Sigmoid colon (tissue), 7 donors: ENCODE results near the gene KDM5C. TPM values are rescaled to one million over a fixed set of nuclear protein-coding genes. Genes with fewer than 3 reads are reported as not detected.

Source experiments
- DNase-seq: peaks from one replicate; pipeline ENCODE4 v3.0.0-alpha.2; 2019
- H3K27ac ChIP-seq, 4 donors: fragments of 200-600 bp; sonication (generic); one replicate each; pipeline ENCODE4 v1.5.1; 2016 to 2019; ENCODE audit warnings: mild to moderate bottlenecking in 1 of 4
- H3K27me3 ChIP-seq, 3 donors: fragments of 200-600 bp; sonication (generic); one replicate each; pipeline ENCODE4 v1.5.1; 2019; ENCODE audit warnings: mild to moderate bottlenecking in 1 of 3
- H3K36me3 ChIP-seq, 4 donors: fragments of 200-600 bp; sonication (generic); one replicate each; pipeline ENCODE4 v1.5.1; 2016 to 2019
- H3K4me1 ChIP-seq, 4 donors: fragments of 200-600 bp; sonication (generic); one replicate each; pipeline ENCODE4 v1.5.1; 2017 to 2019
- H3K4me3 ChIP-seq, 4 donors: fragments of 200-600 bp; sonication (generic); one replicate each; pipeline ENCODE4 v1.5.1; 2017 to 2019; ENCODE audit warnings: mild to moderate bottlenecking in 2 of 4, moderate library complexity in 1 of 4
- H3K9me3 ChIP-seq, 4 donors: fragments of 200-600 bp in 3 of 4; sonication (generic) in 3 of 4; one replicate each; pipeline versions ENCODE4 v1.5.1 to v1.6.1; 2013 to 2019
- EP300 ChIP-seq, 4 donors: sonication (generic); formaldehyde crosslinking; IDR thresholded peaks; one replicate each; pipeline ENCODE4 v1.6.1; 2017; ENCODE audit warnings: antibody characterized with exemption in 4 of 4
- POLR2A ChIP-seq, 2 donors: fragments of 450-650 bp; IDR thresholded peaks; one replicate each; pipeline ENCODE4 v1.6.1; 2016; ENCODE audit warnings: antibody characterized with exemption in 2 of 2, mild to moderate bottlenecking in 2 of 2, moderate library complexity in 2 of 2
- POLR2AphosphoS5 ChIP-seq, 4 donors: sonication (generic); formaldehyde crosslinking; IDR thresholded peaks; one replicate each; pipeline ENCODE4 v1.6.1; 2017; ENCODE audit warnings: antibody characterized with exemption in 4 of 4
- WGBS, 2 donors: extraction: QIAGEN DNeasy Blood & Tissue Kit; methylation state at CpG; one replicate each; pipeline ENCODE4 v1.1.7; 2013; 5-methylcytosine and 5-hydroxymethylcytosine counted together
- intact Hi-C: fragments of 100-400 bp; cut with DNase I; formaldehyde crosslinking; loops from one replicate; pipeline ENCODE4 v1.15.1; 2023
- polyA plus RNA-seq, 3 donors: library from polyadenylated mRNA; stranded (reverse); fragments of 200-250 nt; gene quantifications; one replicate each; pipeline ENCODE4 v1.2.3, GENCODE V29; 2013
- total RNA-seq, 4 donors: library from RNA; depleted of rRNA; stranded (reverse); fragments of >200 nt; gene quantifications; one replicate each; pipeline ENCODE4 v1.1.0, GENCODE V29; 2016
- TF ChIP-seq, protein P1 (sequence below), 4 experiments: fragments of 450-650 bp in 3 of 4; fragments of 200-600 bp in 1 of 4; IDR thresholded peaks; one replicate each; pipeline ENCODE4 v1.5.1; 2016 to 2019; ENCODE audit warnings: antibody characterized with exemption in 4 of 4, mild to moderate bottlenecking in 3 of 4, moderate library complexity in 2 of 4
- donor health status: healthy with polysubstance abuse.
- donor health status: Bipolar disorder and iron deficiency.
- donor health status: healthy.

KDM5C gene
- total and polyA plus RNA-seq, 7 donors, result 15.6 to 73.4 (median 42.1) TPM

DNA sequence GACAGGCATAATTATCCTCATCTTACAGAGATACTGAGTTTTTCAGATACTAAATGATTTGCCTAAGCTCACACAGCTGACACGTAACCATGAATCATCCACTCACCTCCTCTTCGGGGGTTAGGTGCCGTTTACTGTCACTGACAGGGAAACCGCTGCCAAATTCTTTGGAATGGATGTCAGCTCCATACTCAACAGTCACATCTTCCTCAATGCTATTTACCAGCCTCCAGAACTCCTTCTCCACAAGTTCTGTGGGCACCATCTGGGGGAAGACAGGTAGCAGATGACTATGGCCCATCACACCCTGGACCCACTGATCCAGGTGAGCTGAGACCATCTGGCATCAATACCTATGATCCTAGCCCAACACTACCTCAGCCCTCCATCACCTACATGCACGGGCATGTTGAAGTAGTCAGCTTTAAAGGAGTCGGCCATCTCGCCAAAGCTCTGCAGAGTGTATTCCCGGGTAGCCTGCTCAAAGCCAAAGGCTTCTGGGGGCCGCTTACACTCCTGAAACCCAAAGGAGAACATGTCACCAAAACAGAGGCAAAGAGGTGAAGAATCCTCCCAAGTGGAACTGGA, 13.5 kb downstream of the KDM5C start:
- no peaks in the 10 kb centered on the region for H3K4me1 ChIP-seq
- WGBS, 2 donors, result 93% methylated on average over 9 of the region's 9 CpGs
- no peaks in the 10 kb centered on the region for H3K9me3 ChIP-seq
- H3K36me3 ChIP-seq, result peaks cover 39 to 77% (median 68%) of the 10 kb centered on the region in 4 donors
- no peak for TF ChIP-seq EP300 (IDR thresholded peaks at IDR 0.05)
- TF ChIP-seq, protein P1, sequence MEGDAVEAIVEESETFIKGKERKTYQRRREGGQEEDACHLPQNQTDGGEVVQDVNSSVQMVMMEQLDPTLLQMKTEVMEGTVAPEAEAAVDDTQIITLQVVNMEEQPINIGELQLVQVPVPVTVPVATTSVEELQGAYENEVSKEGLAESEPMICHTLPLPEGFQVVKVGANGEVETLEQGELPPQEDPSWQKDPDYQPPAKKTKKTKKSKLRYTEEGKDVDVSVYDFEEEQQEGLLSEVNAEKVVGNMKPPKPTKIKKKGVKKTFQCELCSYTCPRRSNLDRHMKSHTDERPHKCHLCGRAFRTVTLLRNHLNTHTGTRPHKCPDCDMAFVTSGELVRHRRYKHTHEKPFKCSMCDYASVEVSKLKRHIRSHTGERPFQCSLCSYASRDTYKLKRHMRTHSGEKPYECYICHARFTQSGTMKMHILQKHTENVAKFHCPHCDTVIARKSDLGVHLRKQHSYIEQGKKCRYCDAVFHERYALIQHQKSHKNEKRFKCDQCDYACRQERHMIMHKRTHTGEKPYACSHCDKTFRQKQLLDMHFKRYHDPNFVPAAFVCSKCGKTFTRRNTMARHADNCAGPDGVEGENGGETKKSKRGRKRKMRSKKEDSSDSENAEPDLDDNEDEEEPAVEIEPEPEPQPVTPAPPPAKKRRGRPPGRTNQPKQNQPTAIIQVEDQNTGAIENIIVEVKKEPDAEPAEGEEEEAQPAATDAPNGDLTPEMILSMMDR (IDR thresholded peaks at IDR 0.05), result no peak
- TF ChIP-seq POLR2AphosphoS5 (IDR thresholded peaks at IDR 0.05), result no peak
- no peak for TF ChIP-seq POLR2A (IDR thresholded peaks at IDR 0.05)
- DNase-seq, result no peak
- no peak overlapping the region for H3K27ac ChIP-seq
- intact Hi-C loops, result no loop called here
- H3K4me3 ChIP-seq, result no peak overlapping the region
- H3K27me3 ChIP-seq, result no peaks in the 10 kb centered on the region

DNA sequence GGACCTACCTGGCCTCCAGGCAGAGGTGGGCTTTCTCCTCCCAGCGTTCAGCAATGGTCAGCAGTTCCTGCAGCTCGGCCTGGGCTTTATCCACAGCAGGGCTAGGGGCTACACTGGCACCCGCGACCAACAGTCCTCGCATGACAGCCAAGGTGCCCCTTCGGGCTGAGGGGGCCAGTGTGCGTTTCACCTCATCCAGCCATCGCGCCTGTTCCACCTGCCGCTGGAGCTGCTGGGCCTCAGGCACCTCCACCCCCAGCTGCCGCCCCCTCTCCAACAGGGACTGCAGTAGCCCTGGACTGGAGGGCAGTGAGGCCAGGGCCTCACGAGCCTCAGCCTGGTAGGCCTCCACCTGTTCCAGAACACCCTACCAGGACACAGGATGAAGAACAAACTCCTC, 28.3 kb downstream of the KDM5C start:
- 96% methylated on average over 12 of the region's 12 CpGs for WGBS, 2 donors
- H3K4me1 ChIP-seq, result no peaks in the 10 kb centered on the region
- intact Hi-C loops, result no loop called here
- no peaks in the 10 kb centered on the region for H3K27me3 ChIP-seq
- TF ChIP-seq, protein P1 (IDR thresholded peaks at IDR 0.05), result no peak
- TF ChIP-seq POLR2A (IDR thresholded peaks at IDR 0.05), result no peak
- TF ChIP-seq POLR2AphosphoS5 (IDR thresholded peaks at IDR 0.05), result no peak
- TF ChIP-seq EP300 (IDR thresholded peaks at IDR 0.05), result no peak
- H3K9me3 ChIP-seq, result no peaks in the 10 kb centered on the region
- H3K4me3 ChIP-seq, result no peak overlapping the region
- no peak overlapping the region for H3K27ac ChIP-seq
- DNase-seq, result no peak
- H3K36me3 ChIP-seq, result peaks cover 47 to 93% (median 83%) of the 10 kb centered on the region in 4 donors

DNA sequence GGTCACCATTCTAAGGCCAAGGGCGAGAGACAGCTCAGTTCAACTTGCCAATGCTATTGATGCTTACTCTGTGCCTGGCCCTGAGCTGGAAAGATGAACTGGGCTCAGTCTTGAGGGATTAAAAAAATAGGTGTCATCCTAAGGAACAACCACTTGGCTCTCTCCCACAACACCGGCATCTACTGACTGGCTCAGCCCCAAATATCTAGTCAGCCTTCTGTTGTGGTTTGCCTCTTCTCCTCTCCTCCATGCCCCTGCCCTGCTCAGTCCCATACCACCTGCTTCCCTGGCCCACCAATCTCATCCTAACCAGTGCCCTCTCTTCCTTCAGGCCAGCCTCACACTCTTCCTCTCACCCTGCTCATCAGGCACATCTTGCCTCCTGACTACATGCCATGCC, 29.6 kb downstream of the KDM5C start:
- intact Hi-C loops, result no loop called here
- H3K27ac ChIP-seq, result no peak overlapping the region
- WGBS, 2 donors, result 91 to 92% methylated on average over 2 of the region's 2 CpGs
- H3K4me1 ChIP-seq, result no peaks in the 10 kb centered on the region
- H3K4me3 ChIP-seq, result no peak overlapping the region
- TF ChIP-seq POLR2AphosphoS5 (IDR thresholded peaks at IDR 0.05) (no peak), POLR2A (IDR thresholded peaks at IDR 0.05) (no peak), EP300 (IDR thresholded peaks at IDR 0.05) (no peak)
- TF ChIP-seq, protein P1 (IDR thresholded peaks at IDR 0.05), result no peak
- no peak for DNase-seq
- no peaks in the 10 kb centered on the region for H3K27me3 ChIP-seq
- H3K36me3 ChIP-seq, result peaks cover 42 to 81% (median 71%) of the 10 kb centered on the region in 4 donors
- H3K9me3 ChIP-seq, result no peaks in the 10 kb centered on the region

DNA sequence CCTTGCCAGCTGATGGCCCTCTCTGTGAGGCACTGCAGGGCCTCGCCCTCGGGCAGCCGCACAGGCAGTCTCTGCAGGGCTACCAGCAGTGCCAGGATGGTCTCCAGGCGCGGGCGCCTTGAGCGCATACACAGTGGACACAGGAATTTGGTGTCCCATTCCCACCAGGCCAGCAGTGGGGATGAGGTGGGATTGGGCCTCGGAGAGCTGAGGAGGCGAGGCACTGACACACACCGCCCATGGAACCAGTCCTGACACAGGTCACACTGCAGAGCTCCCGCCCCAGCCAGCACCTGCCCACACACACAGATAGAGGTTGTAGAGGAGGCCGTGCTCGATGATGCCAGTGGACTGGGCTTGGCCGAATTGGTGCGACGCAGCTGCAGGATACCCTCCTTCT, 30.7 kb downstream of the KDM5C start:
- TF ChIP-seq EP300 (IDR thresholded peaks at IDR 0.05) (no peak), POLR2A (IDR thresholded peaks at IDR 0.05) (no peak), POLR2AphosphoS5 (IDR thresholded peaks at IDR 0.05) (no peak)
- TF ChIP-seq, protein P1 (IDR thresholded peaks at IDR 0.05), result no peak
- H3K27ac ChIP-seq, result no peak overlapping the region
- H3K4me3 ChIP-seq, result no peak overlapping the region
- intact Hi-C loops, result no loop called here
- H3K9me3 ChIP-seq, result no peaks in the 10 kb centered on the region
- peaks cover 39 to 71% (median 64%) of the 10 kb centered on the region in 4 donors for H3K36me3 ChIP-seq
- 95 to 97% methylated on average over 16 of the region's 16 CpGs for WGBS, 2 donors
- H3K4me1 ChIP-seq, result no peaks in the 10 kb centered on the region
- H3K27me3 ChIP-seq, result no peaks in the 10 kb centered on the region
- no peak for DNase-seq

DNA sequence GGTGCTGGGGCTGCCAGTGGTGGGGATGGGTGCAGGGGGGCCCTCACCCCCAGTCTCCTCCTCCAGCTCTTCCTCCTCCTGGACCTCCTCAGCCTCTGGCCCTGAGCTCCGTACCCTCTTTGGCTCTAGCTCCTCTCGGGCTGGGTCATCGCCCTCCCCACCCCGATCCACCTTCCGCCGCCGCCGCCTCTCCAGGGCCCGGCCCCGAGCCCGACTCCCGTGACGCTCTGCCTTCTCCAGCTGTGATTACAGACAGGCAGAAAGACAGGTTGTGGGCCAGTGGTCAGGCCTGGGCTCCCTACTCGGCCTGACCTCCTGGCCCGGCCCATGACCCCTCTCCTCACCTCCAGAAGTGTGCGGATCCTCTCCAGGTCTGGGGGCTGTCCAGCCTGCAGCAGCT, 31.9 kb downstream of the KDM5C start:
- H3K27me3 ChIP-seq, result no peaks in the 10 kb centered on the region
- no peaks in the 10 kb centered on the region for H3K4me1 ChIP-seq
- no peak overlapping the region for H3K27ac ChIP-seq
- H3K4me3 ChIP-seq, result no peak overlapping the region
- intact Hi-C loops, result no loop called here
- TF ChIP-seq, protein P1 (IDR thresholded peaks at IDR 0.05), result no peak
- TF ChIP-seq POLR2A (IDR thresholded peaks at IDR 0.05) (no peak), POLR2AphosphoS5 (IDR thresholded peaks at IDR 0.05) (no peak), EP300 (IDR thresholded peaks at IDR 0.05) (no peak)
- WGBS, 2 donors, result 93 to 98% methylated on average over 16 of the region's 16 CpGs
- H3K36me3 ChIP-seq, result peaks cover 34 to 59% (median 54%) of the 10 kb centered on the region in 4 donors
- H3K9me3 ChIP-seq, result no peaks in the 10 kb centered on the region
- no peak for DNase-seq
